Activated T-cell treated with anti-CD3 and anti-CD28 coated beads, Interleukin-2, amount 50 U/mL, for 72 hours (primary cell): ENCODE results near the gene ADAMTS12. TPM values are rescaled to one million over a fixed set of nuclear protein-coding genes. Genes with fewer than 3 reads are reported as not detected.

Experiments
- ATAC-seq, 2 donors: fragments of 150-1000 bp; cut with Tn5 transposase; replicated peaks in 1 of 2; 2 replicates each; pipeline ENCODE4 v1.10.0; 2021; ENCODE audit warnings: moderate library complexity in 2 of 2, mild to moderate bottlenecking in 1 of 2
- DNase-seq, 2 donors: peaks; one replicate each; pipeline ENCODE4 v3.0.0; 2021 to 2022; ENCODE audit warnings: mixed read lengths in 1 of 2
- H3K27ac Mint-ChIP-seq: one replicate; pipeline ENCODE4 v1.8.0; 2022; ENCODE audit warnings: mild to moderate bottlenecking, moderate library complexity, mixed read lengths
- H3K27me3 Mint-ChIP-seq: one replicate; pipeline ENCODE4 v1.8.0; 2022; ENCODE audit warnings: low read depth, mixed read lengths
- H3K36me3 Mint-ChIP-seq, 2 donors: one replicate each; pipeline ENCODE4 v1.8.0; 2022; ENCODE audit warnings: mixed read lengths in 2 of 2, mild to moderate bottlenecking in 1 of 2; ENCODE audit not compliant: insufficient read depth in 2 of 2
- H3K4me1 Mint-ChIP-seq: one replicate; pipeline ENCODE4 v1.8.0; 2022; ENCODE audit warnings: low read depth, mixed read lengths
- H3K4me3 Mint-ChIP-seq, 2 donors: one replicate each; pipeline ENCODE4 v1.8.0; 2022; ENCODE audit warnings: mild to moderate bottlenecking in 2 of 2, mixed read lengths in 2 of 2, moderate library complexity in 2 of 2
- H3K9me3 Mint-ChIP-seq, 2 donors: one replicate each; pipeline ENCODE4 v1.8.0; 2022; ENCODE audit warnings: mixed read lengths in 2 of 2
- total RNA-seq, 2 donors: library from RNA; stranded (reverse); gene quantifications; one replicate each; pipeline ENCODE4 v1.2.3, GENCODE V29; 2022

ADAMTS12 gene
- total RNA-seq, 2 donors from 2014 or later, result 0.05 TPM; not detected in 1

DNA sequence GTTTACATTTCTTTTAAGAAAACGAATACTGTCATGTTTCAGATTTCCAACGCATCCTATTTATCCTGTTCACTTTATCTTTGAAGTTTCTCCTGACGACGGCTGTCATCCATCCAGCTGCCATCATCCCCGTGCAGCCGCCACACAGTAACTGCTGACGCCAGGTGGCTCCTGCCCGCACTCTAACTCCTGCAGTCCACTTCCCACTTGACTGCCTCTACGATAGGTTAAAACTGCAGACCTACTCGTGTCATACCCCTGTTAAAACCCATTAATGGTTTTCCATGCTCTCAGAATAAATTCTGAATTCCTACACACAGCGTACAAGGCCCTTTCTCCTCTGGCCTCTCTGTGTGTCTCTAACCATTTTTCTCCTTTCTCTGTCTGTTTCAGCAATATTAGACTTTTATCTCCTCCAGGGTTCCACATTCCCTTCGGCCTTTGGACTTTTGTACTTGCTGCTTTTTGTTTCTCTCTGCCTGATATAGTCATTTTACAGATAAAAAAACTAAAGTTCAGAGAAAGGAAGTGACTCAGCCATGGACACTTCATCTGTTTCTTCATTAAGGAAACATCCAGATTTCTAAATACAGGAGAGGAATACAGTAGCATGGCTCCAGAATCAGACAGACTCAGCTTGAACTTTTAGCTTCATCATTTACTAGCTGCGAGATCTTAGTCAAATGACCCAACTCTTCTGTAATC, 84.9 kb downstream of the ADAMTS12 start:
- H3K4me3 Mint-ChIP-seq, result no peak overlapping the region
- no peaks in the 10 kb centered on the region for H3K4me1 Mint-ChIP-seq
- no peak for ATAC-seq
- no peak overlapping the region for H3K27ac Mint-ChIP-seq
- H3K27me3 Mint-ChIP-seq, result no peaks in the 10 kb centered on the region
- H3K36me3 Mint-ChIP-seq, result no peaks in the 10 kb centered on the region
- no peak for DNase-seq
- H3K9me3 Mint-ChIP-seq, result peaks cover 0 to 2% of the 10 kb centered on the region in 2 donors

DNA sequence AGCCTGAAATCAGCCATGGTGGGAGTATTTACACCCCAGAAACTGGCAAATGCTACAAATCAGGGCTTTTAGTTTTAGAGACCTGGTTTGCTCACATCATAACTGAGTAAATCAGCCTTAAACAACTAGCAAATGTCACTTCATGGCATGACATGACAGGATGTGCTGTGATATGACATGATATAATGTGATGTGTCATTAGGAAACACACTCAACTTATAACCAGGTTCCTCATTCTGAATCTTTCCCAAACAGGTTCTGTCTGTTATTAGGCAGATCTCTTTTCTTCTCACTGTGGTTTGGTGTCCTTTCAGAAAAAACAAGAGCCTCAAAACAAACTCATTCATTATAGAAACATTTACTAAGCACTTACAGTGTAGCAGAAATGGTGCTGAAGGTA, 90.5 kb downstream of the ADAMTS12 start:
- Mint-ChIP-seq H3K27me3 (no peaks in the 10 kb centered on the region), H3K27ac (no peak overlapping the region), H3K36me3 (no peaks in the 10 kb centered on the region), H3K4me1 (no peaks in the 10 kb centered on the region), H3K9me3 (no peaks in the 10 kb centered on the region), H3K4me3 (no peak overlapping the region)
- DNase-seq, result no peak
- peak; percentile 42 to 51 for ATAC-seq

DNA sequence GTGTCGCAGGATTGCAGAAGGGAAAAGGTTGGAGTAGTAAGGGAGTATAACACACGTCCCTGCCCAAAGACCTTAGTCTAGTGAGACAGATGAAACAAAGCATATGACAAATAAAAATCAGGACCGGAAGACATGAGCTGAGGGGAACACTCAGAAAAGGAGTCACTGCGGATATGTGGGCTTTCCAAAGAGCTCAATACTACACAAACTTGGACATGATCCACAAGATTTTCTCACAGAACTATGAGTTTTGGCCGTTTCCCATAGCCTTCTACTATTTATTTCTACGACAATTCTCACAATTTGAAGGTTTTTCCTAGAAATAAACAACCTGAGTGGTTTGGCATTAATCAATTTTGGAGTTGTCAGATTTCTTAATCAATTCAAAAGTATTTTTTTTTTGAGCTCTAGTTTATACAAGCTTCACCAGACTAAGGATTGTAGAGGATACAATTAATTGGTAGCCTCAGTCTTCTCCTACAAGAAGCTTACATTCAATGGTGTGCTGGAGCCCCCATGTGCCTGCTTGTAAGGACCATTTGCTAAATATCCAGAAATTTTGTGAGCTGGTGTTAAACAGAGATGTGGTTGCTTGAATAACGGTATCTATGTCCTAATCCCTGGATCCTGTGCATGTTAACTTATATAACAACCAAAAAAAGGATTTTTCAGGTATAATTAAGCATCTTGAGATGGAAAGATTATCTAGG, 91.4 kb downstream of the ADAMTS12 start:
- no peak for ATAC-seq
- Mint-ChIP-seq H3K4me1 (no peaks in the 10 kb centered on the region), H3K4me3 (no peak overlapping the region), H3K27me3 (no peaks in the 10 kb centered on the region), H3K9me3 (no peaks in the 10 kb centered on the region), H3K36me3 (no peaks in the 10 kb centered on the region), H3K27ac (no peak overlapping the region)
- DNase-seq, result no peak

GRCh38 chr5:33795496-33795895, 96.3 kb downstream of the ADAMTS12 start:
- DNase-seq (no peak), ATAC-seq (no peak)
- Mint-ChIP-seq H3K9me3 (no peaks in the 10 kb centered on the region), H3K36me3 (no peaks in the 10 kb centered on the region), H3K4me1 (no peaks in the 10 kb centered on the region), H3K27ac (no peak overlapping the region), H3K27me3 (no peaks in the 10 kb centered on the region), H3K4me3 (no peak overlapping the region)

- H3K9me3 Mint-ChIP-seq, result no peaks in the 10 kb centered on the region
- H3K4me1 Mint-ChIP-seq, result no peaks in the 10 kb centered on the region
- DNase-seq (no peak), ATAC-seq (no peak)
- H3K4me3 Mint-ChIP-seq, result no peak overlapping the region
- no peaks in the 10 kb centered on the region for H3K27me3 Mint-ChIP-seq
- no peaks in the 10 kb centered on the region for H3K36me3 Mint-ChIP-seq
- no peak overlapping the region for H3K27ac Mint-ChIP-seq
Observed at GRCh38 chr5:33794550-33795181, 97.1 kb downstream of the ADAMTS12 start.

DNA sequence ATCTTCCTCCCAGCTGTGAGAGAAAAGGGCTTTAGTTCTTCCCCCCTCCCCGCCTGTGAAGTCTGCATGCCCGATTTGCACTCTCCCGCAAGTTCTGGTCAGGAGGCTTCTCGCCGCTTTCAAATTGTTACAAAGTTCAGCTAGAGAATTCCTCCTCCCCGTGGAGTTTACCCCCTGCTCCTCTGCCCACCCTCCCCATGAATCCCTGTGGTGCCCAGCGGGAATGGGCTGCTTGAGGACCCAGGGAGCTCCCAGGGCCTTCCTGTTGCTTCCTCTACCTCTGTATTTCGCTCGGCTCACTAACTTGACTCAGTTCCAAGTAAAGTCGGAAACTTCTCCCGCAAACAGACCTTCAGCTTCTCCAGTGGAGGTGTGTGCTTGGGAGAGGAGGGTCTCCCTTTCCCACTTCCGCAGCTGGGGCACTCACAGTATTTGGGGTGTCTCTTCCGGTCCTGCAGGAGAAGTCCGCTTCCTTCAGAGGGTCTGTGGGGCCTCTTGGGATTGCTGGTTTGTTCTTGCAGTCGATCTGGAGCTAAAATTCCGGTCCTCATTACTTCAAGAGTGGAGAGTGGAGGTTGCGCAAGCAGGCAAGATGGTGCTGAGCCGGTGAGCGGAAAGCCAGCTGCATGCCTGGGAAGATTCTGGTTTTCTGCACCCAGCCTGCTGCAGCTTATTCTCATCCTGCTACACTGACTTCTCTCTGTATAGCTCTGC, 97.8 kb downstream of the ADAMTS12 start:
- Mint-ChIP-seq H3K27me3 (no peaks in the 10 kb centered on the region), H3K27ac (no peak overlapping the region), H3K36me3 (no peaks in the 10 kb centered on the region), H3K4me1 (no peaks in the 10 kb centered on the region), H3K4me3 (no peak overlapping the region), H3K9me3 (no peaks in the 10 kb centered on the region)
- ATAC-seq (no peak), DNase-seq (no peak)

DNA sequence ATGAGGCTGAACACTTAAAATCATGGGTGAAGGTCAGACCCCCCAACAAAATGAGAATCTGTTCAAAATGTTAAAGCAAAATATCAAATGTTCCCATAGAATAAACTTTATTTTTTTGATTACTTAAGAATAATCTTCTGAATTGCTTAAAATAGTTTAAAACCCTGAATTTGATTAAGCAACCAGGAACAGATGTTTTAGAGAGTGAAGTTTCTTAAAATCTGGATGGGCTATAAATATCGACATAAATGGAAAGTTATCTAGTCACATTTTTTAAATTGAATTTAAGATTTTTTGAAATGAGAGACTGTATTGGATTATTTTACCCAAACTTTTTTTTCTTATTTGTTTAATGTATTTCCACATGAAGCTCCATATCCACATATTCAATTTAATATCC, 98.5 kb downstream of the ADAMTS12 start:
- H3K36me3 Mint-ChIP-seq, result no peaks in the 10 kb centered on the region
- H3K4me1 Mint-ChIP-seq, result no peaks in the 10 kb centered on the region
- no peak overlapping the region for H3K4me3 Mint-ChIP-seq
- no peak for DNase-seq
- no peaks in the 10 kb centered on the region for H3K9me3 Mint-ChIP-seq
- ATAC-seq, result no peak
- H3K27ac Mint-ChIP-seq, result no peak overlapping the region
- no peaks in the 10 kb centered on the region for H3K27me3 Mint-ChIP-seq

DNA sequence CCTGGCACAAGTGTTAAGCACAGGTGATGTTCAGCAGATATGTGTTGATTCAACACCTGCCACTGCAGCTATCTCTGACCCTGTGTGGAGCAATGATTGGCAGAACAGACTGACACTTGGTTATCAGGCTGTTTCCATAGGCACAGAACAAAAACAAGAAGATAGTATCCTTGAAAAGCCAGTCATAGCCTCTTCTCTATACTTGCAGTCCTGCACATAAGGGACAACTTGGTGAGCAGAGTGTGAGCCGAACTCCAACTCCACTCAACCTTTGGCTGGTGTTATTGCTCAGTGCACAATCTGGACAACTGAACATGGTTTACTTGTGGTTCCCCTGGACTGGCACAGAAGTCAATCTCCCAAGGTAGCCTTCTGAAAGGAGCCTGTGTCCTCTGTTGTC, 99.2 kb downstream of the ADAMTS12 start:
- no peaks in the 10 kb centered on the region for H3K27me3 Mint-ChIP-seq
- ATAC-seq (no peak), DNase-seq (no peak)
- no peak overlapping the region for H3K27ac Mint-ChIP-seq
- no peak overlapping the region for H3K4me3 Mint-ChIP-seq
- H3K36me3 Mint-ChIP-seq, result no peaks in the 10 kb centered on the region
- H3K4me1 Mint-ChIP-seq, result no peaks in the 10 kb centered on the region
- no peaks in the 10 kb centered on the region for H3K9me3 Mint-ChIP-seq

DNA sequence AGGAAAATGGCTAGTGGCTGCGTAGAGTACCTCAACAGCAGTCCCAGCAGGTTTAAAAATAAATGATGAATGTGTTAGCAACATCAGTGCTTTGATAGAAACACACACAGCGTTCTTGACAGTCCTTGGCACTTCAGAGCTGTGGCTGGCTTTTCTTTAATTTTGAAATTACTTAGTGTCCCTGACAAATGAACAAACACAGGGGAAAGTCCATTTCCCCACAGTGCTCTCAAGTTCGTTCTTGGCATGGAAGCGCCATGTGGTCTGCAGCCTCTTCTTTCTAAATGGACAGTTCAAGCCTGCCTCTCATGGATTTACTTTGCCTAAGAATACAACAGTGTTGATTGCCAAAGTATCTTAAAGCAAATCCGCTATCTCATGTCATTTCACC, 102.2 kb downstream of the ADAMTS12 start:
- Mint-ChIP-seq H3K4me3 (no peak overlapping the region), H3K4me1 (no peaks in the 10 kb centered on the region), H3K27me3 (no peaks in the 10 kb centered on the region), H3K27ac (no peak overlapping the region), H3K9me3 (no peaks in the 10 kb centered on the region), H3K36me3 (peaks cover 0 to 1% of the 10 kb centered on the region in 2 donors)
- ATAC-seq (no peak), DNase-seq (no peak)

GRCh38 chr5:33788922-33789566, 102.7 kb downstream of the ADAMTS12 start:
- Mint-ChIP-seq H3K36me3 (peaks cover 0 to 1% of the 10 kb centered on the region in 2 donors), H3K4me1 (no peaks in the 10 kb centered on the region), H3K27ac (no peak overlapping the region), H3K4me3 (no peak overlapping the region), H3K9me3 (peaks cover 0 to 1% of the 10 kb centered on the region in 2 donors), H3K27me3 (no peaks in the 10 kb centered on the region)
- ATAC-seq (no peak), DNase-seq (no peak)

DNA sequence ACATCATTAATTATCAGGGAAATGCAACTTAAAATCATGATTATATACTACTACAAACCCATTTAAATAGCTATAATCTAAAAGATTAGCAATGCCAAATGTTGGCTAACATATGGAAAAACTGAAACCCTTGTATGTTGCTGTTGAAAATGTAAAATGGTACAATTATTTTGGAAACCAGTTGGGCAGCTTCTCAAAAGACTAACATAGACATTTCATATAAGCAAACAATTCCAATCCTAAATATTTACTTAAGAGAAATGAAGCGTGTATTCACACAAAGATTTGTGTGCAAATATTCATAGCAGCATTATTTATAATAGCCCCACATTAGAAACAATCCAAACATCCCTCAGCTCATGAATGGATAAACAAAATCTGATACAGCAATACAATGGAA, 106.2 kb downstream of the ADAMTS12 start:
- no peak overlapping the region for H3K27ac Mint-ChIP-seq
- DNase-seq (no peak), ATAC-seq (no peak)
- no peaks in the 10 kb centered on the region for H3K4me1 Mint-ChIP-seq
- H3K27me3 Mint-ChIP-seq, result no peaks in the 10 kb centered on the region
- no peak overlapping the region for H3K4me3 Mint-ChIP-seq
- H3K9me3 Mint-ChIP-seq, result peaks cover 0 to 1% of the 10 kb centered on the region in 2 donors
- peaks cover 0 to 1% of the 10 kb centered on the region in 2 donors for H3K36me3 Mint-ChIP-seq

- H3K4me3 Mint-ChIP-seq, result no peak overlapping the region
- no peak overlapping the region for H3K27ac Mint-ChIP-seq
Observed at GRCh38 chr5:33781286-33781685, 110.5 kb downstream of the ADAMTS12 start.

More at GRCh38 chr5:33781286-33781685, 110.5 kb downstream of the ADAMTS12 start:
- ATAC-seq (no peak), DNase-seq (no peak)
- Mint-ChIP-seq H3K4me1 (no peaks in the 10 kb centered on the region), H3K27me3 (no peaks in the 10 kb centered on the region), H3K9me3 (peaks cover 1 to 3% of the 10 kb centered on the region in 2 donors), H3K36me3 (peaks cover 0 to 4% of the 10 kb centered on the region in 2 donors)
